HG02759 (cell line): ENCODE results near the gene CES2.
A peak's percentile ranks its signal among the peaks of the same experiment; 100 is the strongest.
"Not testable (repeated sequence)": the region's sequence is repeated elsewhere in the genome, so short reads cannot be mapped to it uniquely, and the experiment has no call there.

ENCODE experiments used
- ATAC-seq: cut with Tn5 transposase; IDR thresholded peaks from one replicate; pipeline ENCODE4 v1.9.1; 2021; ENCODE audit warnings: mild to moderate bottlenecking, moderate library complexity; ENCODE audit not compliant: unreplicated experiment

Gene CES2

GRCh38 chr16:66950971-66951790 is 15.9 kb downstream of the CES2 start:
- no peak for ATAC-seq

DNA sequence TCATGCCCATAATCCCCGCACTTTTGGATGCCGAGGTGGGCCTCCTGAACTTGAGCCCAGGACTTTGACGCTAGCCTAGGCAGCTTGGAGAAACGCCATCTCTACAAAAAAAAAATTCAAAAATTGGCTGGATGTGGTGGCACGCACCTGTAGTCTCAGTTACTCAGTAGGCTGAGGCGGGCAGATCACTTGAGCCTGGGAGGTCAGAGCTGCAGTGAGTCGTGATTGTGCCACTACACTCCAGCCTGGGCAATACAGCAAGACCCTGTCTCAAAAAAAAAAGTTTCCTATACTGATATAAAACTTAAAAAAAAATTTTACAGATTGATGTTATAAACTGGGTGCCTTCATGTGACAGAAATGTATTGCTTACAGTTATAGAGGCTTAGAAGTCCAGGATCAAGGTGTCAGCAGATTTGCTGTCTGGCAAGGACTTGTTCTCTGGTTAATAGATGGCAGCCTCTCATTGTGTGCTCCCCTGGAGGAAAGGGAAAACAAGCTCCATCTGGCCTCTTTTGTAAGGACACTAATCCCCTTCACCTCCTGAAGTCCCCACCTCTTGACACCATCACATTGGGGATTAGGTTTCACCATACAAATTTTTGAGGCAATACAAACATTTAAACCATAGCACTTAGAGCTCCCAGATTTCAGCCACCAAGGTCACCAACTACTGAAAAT is 17.3 kb downstream of the CES2 start:
- no peak for ATAC-seq

GRCh38 chr16:66953462-66954096 is 18.3 kb downstream of the CES2 start:
- ATAC-seq, result no peak

- peak; percentile 40 for ATAC-seq
Measured at GRCh38 chr16:66954097-66954659, 18.9 kb downstream of the CES2 start.

DNA sequence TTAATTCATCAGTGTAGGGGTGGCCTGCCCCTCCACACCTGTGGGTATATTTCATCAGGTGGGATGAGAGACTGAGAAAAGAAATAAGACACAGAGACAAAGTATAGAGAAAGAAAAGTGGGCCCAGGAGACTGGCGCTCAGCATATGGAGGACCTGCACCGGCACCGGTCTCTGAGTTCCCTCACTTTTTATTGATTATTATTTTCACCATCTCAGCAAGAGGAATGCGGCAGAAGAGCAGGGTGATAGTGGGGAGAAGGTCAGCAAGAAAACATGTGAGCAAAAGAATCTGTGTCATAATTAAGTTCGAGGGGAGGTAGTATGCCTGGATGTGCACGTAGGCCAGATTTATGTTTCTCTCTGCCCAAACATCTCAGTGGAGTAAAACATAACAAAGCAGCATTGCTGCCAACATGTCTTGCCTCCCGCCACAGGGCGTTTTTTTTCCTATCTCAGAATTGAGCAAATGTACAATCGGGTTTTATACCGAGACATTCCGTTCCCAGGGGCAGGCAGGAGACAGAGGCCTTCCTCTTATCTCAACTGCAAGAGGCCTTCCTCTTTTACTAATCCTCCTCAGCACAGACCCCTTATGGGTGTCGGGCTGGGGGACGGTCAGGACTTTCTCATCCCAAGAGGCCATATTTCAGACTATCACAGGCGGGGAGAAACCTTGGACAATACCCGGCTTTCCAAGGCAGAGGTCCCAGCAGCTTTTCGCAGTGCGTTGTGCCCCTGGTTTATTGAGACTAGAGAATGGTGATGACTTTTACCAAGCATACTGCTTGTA is 20.2 kb downstream of the CES2 start:
- not testable (repeated sequence) for ATAC-seq

DNA sequence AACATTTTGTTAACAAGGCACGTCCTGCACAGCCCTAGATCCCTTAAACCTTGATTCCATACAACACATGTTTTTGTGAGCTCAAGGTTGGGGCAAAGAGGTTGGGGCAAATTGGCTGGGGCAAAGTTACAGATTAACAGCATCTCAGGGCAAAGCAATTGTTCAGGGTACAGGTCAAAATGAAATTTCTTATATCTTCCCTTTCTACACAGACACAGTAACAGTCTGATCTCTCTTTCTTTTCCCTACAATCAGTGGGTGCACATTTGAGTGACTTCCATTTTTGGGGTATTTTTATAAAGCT is 20.8 kb downstream of the CES2 start:
- ATAC-seq, result not testable (repeated sequence)

DNA sequence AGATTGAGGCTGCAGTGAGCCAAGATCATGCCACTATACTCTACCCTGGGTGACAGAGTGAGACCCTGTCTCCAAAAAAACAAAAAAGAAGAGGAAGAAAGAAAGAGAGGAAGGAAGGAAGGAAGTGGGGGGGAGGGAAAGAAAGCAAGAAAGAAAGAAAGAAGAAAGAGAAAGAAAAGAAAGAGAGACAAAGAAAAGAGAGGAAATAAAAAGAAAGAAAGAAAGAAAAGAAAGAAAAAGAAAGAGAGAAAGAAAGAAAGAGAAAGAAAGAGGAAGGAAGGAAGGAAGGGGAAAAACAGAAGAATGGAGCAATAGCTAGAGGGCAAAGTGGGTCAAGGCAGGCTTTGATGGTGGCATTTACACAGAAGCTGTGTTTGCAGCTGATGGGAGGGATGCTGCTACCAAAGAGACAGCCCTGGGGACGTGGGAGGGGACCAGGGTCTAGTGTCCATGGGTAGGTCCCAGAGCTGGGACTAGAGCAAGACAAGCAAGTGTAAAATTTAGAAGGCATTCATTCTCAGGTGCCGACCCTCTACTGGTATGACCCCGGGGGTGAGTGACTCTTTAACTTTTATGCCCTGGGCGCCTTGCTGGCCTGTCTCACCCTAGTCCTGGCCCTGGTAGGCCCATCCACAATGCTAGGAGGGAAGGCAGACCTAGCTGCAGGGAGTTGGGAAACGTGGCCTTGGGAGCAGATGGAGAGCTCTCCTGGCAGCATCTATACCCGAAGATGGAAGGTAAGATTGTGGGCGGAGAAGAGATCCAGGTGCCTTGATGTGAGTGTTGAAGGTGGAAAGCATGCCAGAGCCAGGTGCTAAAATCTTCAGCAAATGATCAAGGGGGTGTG is 23.8 kb downstream of the CES2 start:
- no peak for ATAC-seq

- ATAC-seq, result no peak
Measured at GRCh38 chr16:66959704-66960161, 24.4 kb downstream of the CES2 start.

DNA sequence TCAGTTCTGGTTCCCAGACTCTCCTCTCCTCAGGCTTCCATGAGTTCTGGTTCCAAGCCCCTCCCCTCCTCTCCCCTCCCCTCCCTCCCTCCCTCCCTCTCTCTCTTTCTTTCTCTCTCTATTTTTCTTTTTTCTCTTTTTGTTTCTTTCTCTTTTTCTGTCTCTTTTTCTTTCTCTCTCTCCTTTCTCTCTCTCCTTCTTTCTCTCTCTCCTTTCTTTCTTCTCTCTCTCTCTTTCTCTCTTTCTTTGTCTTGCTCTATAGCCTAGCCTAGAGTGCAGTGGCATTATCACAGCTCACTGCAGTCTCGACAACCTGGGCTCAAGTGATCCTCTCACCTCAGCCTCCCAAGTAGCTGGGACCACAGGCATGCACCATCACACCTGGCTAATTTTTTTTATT is 25.0 kb downstream of the CES2 start:
- ATAC-seq, result no peak

DNA sequence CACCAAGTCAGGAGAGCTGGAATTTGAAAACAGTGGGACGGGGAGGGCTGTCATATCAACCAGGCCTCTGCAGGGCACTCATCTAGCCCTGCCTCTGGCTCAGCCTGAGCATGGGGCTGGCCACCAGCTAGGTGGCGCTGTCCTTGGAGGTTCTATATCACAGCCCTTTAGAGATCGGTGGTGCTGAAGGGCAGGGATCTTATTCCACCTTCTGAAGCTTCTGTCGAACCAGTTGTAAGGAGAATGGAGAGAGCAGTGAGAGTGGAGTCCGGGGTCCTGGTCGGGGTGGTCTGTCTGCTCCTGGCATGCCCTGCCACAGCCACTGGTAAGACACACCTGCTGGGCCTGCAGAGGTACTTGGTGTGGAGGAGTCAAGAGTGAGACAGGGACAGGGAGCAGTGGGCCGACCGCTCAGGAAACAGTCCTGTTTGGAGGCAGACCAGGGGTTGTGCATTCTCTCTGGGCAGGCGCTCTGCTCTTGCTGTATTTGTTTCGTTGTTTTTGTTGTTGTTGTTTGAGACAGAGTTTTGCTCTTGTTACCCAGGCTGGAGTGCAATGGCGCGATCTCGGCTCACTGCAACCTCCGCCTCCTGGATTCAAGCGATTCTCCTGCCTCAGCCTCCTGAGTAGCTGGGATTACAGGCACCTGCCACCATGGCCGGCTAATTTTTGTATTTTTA is 25.9 kb downstream of the CES2 start, which contains the start of gene CES3:
Gene CES3 (plus strand): TSS at position 202 of the 680 bp plus-strand sequence. CDS start 42 bp downstream, at position 244.
- peak; percentile 85 for ATAC-seq

DNA sequence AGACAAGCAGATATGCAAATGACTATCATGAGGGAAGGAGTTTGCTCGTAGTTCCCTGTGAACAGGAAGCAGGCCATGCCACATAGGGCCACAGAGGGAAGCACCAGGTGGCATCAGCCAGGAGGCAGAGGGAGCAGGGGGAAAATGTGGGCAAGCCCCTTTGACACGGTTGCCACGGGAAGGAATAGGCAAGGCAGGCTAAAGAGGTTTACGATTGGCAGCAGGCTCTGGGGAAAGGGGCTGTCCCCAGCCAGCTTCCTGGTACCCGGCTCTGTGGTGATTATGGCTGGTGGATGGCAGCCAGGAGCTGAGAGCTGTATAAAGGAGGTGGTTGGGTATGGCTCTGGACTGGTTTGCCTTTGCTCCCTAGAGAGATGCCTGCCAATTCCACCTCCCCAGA is 26.6 kb downstream of the CES2 start:
- ATAC-seq, result no peak

DNA sequence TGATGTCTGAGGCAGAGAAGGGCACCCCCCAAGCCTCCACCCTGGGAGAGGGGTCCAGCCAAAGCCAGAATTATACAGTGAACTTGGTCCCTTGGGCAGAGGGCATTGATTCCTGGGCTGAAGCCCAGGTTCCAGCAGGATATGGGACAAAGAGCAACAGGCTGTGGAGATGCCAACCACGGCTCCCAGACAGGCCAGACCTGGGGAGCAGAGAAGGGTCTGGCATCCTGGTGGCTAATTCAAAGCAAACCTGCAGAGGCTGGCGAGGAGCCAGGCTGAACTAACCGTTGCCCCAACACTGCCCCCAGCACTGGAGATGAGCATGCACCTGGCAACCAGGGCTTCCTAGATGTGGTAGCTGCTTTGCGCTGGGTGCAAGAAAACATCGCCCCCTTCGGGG is 28.7 kb downstream of the CES2 start:
- ATAC-seq, result no peak

- ATAC-seq, result no peak
Measured at GRCh38 chr16:66968847-66969246, 33.5 kb downstream of the CES2 start.

DNA sequence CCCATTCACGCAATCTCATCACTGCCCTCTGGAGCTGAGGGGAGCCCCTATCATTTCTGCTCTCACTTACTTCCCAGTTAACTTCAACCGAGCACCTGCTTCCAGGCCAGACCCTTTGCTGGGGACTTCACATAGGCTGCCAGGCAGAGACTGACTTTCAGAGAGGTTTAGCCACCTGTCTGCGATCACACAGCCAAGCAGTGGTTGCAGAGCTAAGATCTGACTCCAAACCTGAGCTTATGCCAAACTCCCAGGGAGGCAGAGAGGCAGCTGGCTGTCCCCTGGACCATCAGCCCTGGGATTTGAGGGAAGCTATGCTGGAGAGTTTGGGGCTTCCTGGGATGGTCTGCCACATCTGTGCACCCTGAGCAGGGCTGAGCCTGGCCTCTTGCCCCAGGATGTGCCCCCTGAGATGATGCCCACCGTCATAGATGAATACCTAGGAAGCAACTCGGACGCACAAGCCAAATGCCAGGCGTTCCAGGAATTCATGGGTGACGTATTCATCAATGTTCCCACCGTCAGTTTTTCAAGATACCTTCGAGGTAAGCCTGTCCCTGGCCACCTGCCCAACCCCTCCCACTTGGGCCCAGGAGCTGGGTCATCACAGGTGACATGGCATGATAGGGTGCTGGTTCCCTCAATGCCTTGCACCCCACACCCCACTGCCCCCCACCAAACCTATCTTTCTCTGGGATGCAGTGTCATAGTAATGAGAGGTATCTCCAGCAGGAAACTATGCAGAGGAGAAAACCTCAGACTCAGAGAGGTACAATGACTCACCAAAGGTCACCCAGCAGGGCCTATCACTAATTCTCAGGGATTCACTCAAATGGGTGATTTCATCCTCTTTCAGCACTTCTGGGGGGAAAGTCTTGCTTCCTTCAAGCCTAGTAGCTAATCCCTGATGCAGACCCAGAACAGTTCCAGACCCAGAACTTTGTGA is 35.7 kb downstream of the CES2 start:
- no peak for ATAC-seq

DNA sequence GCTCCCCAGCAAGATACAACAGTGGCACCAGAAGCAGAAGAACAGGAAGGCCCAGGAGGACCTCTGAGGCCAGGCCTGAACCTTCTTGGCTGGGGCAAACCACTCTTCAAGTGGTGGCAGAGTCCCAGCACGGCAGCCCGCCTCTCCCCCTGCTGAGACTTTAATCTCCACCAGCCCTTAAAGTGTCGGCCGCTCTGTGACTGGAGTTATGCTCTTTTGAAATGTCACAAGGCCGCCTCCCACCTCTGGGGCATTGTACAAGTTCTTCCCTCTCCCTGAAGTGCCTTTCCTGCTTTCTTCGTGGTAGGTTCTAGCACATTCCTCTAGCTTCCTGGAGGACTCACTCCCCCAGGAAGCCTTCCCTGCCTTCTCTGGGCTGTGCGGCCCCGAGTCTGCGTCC is 37.7 kb downstream of the CES2 start:
- no peak for ATAC-seq

DNA sequence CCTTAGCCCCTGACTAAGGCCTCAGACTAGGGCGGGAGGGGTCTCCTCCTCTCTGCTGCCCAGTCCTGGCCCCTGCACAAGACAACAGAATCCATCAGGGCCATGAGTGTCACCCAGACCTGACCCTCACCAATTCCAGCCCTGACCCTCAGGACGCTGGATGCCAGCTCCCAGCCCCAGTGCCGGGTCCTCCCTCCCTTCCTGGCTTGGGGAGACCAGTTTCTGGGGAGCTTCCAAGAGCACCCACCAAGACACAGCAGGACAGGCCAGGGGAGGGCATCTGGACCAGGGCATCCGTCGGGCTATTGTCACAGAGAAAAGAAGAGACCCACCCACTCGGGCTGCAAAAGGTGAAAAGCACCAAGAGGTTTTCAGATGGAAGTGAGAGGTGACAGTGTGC is 38.4 kb downstream of the CES2 start:
- no peak for ATAC-seq

- ATAC-seq, result not testable (repeated sequence)
Measured at GRCh38 chr16:66974156-66974931, 39.0 kb downstream of the CES2 start.

DNA sequence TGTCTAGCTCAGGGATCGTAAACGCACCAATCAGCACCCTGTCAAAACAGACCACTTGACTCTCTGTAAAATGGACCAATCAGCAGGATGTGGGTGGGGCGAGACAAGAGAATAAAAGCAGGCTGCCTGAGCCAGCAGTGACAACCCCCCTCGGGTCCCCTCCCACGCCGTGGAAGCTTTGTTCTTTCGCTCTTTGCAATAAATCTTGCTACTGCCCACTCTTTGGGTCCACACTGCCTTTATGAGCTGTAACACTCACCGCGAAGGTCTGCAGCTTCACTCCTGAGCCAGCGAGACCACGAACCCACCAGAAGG is 39.6 kb downstream of the CES2 start:
- ATAC-seq, result not testable (repeated sequence)
